GM15510 (cell line): ENCODE measurements around the gene ALDH8A1.

Experiments
- POLR2A ChIP-seq: IDR thresholded peaks from 3 replicates; pipeline ENCODE4 v1.6.1; 2011; ENCODE audit warnings: borderline replicate concordance; ENCODE audit not compliant: insufficient read length; ENCODE audit errors: extremely low read depth

The ALDH8A1 gene

GRCh38 chr6:134873500-134874388 lies 76.2 kb downstream of the ALDH8A1 start:
- no peak for TF ChIP-seq POLR2A

GRCh38 chr6:134870677-134871498 lies 79.0 kb downstream of the ALDH8A1 start:
- TF ChIP-seq POLR2A, result no peak

GRCh38 chr6:134868812-134869211 lies 81.1 kb downstream of the ALDH8A1 start:
- TF ChIP-seq POLR2A, result no peak
